Stomach smooth muscle (tissue), 2 donors: ENCODE measurements around the gene CPM.

ENCODE experiments used
- H3K27ac ChIP-seq: one replicate; pipeline ENCODE4 v1.7.0; 2013; ENCODE audit warnings: mild to moderate bottlenecking, low read length, inconsistent platforms
- H3K27me3 ChIP-seq, 2 donors: one replicate each; pipeline ENCODE4 v1.7.0; 2013; ENCODE audit warnings: low read length in 2 of 2; ENCODE audit not compliant: insufficient read depth in 2 of 2, control insufficient read depth in 1 of 2
- H3K36me3 ChIP-seq, 2 donors: one replicate each; pipeline ENCODE4 v1.7.0; 2013; ENCODE audit warnings: low read length in 2 of 2; ENCODE audit not compliant: control insufficient read depth in 2 of 2, insufficient read depth in 2 of 2
- H3K4me1 ChIP-seq: one replicate; pipeline ENCODE4 v1.7.0; 2013; ENCODE audit warnings: low read length; ENCODE audit not compliant: control insufficient read depth, insufficient read depth
- H3K4me3 ChIP-seq, 2 donors: one replicate each; pipeline ENCODE4 v1.7.0; 2013; ENCODE audit warnings: low read length in 2 of 2
- H3K9ac ChIP-seq, 2 donors: one replicate each; pipeline ENCODE4 v1.7.0; 2013; ENCODE audit warnings: low read length in 2 of 2, mild to moderate bottlenecking in 1 of 2
- H3K9me3 ChIP-seq, 2 donors: one replicate each; pipeline ENCODE4 v1.7.0; 2013; ENCODE audit warnings: low read length in 2 of 2; ENCODE audit not compliant: control insufficient read depth in 2 of 2
- donor health status: healthy.
- donor health status: Pancreatic carcinoma.

CPM gene

GRCh38 chr12:68954811-68955210, 21.8 kb upstream of the CPM start:
- H3K9me3 ChIP-seq: no peaks in the 10 kb centered on the region
- H3K27me3 ChIP-seq: no peaks in the 10 kb centered on the region
- no peaks in the 10 kb centered on the region for H3K36me3 ChIP-seq
- H3K9ac ChIP-seq: no peak overlapping the region
- no peak overlapping the region for H3K4me3 ChIP-seq
- no peak overlapping the region for H3K27ac ChIP-seq
- H3K4me1 ChIP-seq: no peaks in the 10 kb centered on the region

- no peaks in the 10 kb centered on the region for H3K9me3 ChIP-seq
Observed at GRCh38 chr12:68953536-68953935, 20.6 kb upstream of the CPM start.

GRCh38 chr12:68951652-68952051, 18.7 kb upstream of the CPM start:
- Histone ChIP-seq H3K27ac (no peak overlapping the region), H3K9ac (no peak overlapping the region), H3K4me1 (no peaks in the 10 kb centered on the region), H3K4me3 (no peak overlapping the region), H3K27me3 (no peaks in the 10 kb centered on the region), H3K36me3 (no peaks in the 10 kb centered on the region), H3K9me3 (no peaks in the 10 kb centered on the region)

More at GRCh38 chr12:68953536-68953935, 20.6 kb upstream of the CPM start:
- H3K4me3 ChIP-seq: no peak overlapping the region
- H3K27ac ChIP-seq: no peak overlapping the region
- H3K4me1 ChIP-seq: no peaks in the 10 kb centered on the region
- no peaks in the 10 kb centered on the region for H3K36me3 ChIP-seq
- H3K27me3 ChIP-seq: no peaks in the 10 kb centered on the region
- H3K9ac ChIP-seq: no peak overlapping the region

GRCh38 chr12:68950511-68950910, 17.5 kb upstream of the CPM start:
- Histone ChIP-seq H3K9ac (no peak overlapping the region), H3K27ac (no peak overlapping the region), H3K4me3 (no peak overlapping the region), H3K9me3 (no peaks in the 10 kb centered on the region), H3K4me1 (no peaks in the 10 kb centered on the region), H3K27me3 (no peaks in the 10 kb centered on the region), H3K36me3 (no peaks in the 10 kb centered on the region)

- no peak overlapping the region for H3K27ac ChIP-seq
- no peaks in the 10 kb centered on the region for H3K36me3 ChIP-seq
- H3K27me3 ChIP-seq: no peaks in the 10 kb centered on the region
- no peak overlapping the region for H3K4me3 ChIP-seq
- no peaks in the 10 kb centered on the region for H3K9me3 ChIP-seq
- H3K4me1 ChIP-seq: no peaks in the 10 kb centered on the region
- H3K9ac ChIP-seq: no peak overlapping the region
Observed at GRCh38 chr12:68945255-68945654, 12.3 kb upstream of the CPM start.

GRCh38 chr12:68944296-68945076, 11.5 kb upstream of the CPM start:
- no peaks in the 10 kb centered on the region for H3K36me3 ChIP-seq
- H3K9ac ChIP-seq: no peak overlapping the region
- no peaks in the 10 kb centered on the region for H3K9me3 ChIP-seq
- H3K27me3 ChIP-seq: no peaks in the 10 kb centered on the region
- no peaks in the 10 kb centered on the region for H3K4me1 ChIP-seq
- H3K4me3 ChIP-seq: no peak overlapping the region
- no peak overlapping the region for H3K27ac ChIP-seq

GRCh38 chr12:68943848-68944247, 10.9 kb upstream of the CPM start:
- Histone ChIP-seq H3K4me3 (no peak overlapping the region), H3K9ac (no peak overlapping the region), H3K27ac (no peak overlapping the region), H3K27me3 (no peaks in the 10 kb centered on the region), H3K4me1 (no peaks in the 10 kb centered on the region), H3K9me3 (no peaks in the 10 kb centered on the region), H3K36me3 (no peaks in the 10 kb centered on the region)

GRCh38 chr12:68940731-68941130, 7.8 kb upstream of the CPM start:
- Histone ChIP-seq H3K4me3 (no peak overlapping the region), H3K9ac (no peak overlapping the region), H3K27me3 (no peaks in the 10 kb centered on the region), H3K4me1 (no peaks in the 10 kb centered on the region), H3K9me3 (no peaks in the 10 kb centered on the region), H3K27ac (no peak overlapping the region), H3K36me3 (no peaks in the 10 kb centered on the region)

GRCh38 chr12:68939505-68939904, 6.5 kb upstream of the CPM start:
- no peak overlapping the region for H3K9ac ChIP-seq
- no peak overlapping the region for H3K27ac ChIP-seq
- H3K4me3 ChIP-seq: no peak overlapping the region
- H3K9me3 ChIP-seq: no peaks in the 10 kb centered on the region
- no peaks in the 10 kb centered on the region for H3K36me3 ChIP-seq
- H3K4me1 ChIP-seq: no peaks in the 10 kb centered on the region
- H3K27me3 ChIP-seq: no peaks in the 10 kb centered on the region

GRCh38 chr12:68934392-68934791, 1.4 kb upstream of the CPM start:
- Histone ChIP-seq H3K9ac (no peak overlapping the region), H3K36me3 (no peaks in the 10 kb centered on the region), H3K4me1 (peaks cover 11% of the 10 kb centered on the region), H3K4me3 (no peak overlapping the region), H3K27me3 (peaks cover 2 to 8% of the 10 kb centered on the region in 2 donors), H3K27ac (no peak overlapping the region), H3K9me3 (no peaks in the 10 kb centered on the region)

- H3K36me3 ChIP-seq: no peaks in the 10 kb centered on the region
- peaks cover 11% of the 10 kb centered on the region for H3K4me1 ChIP-seq
- peak overlapping the region; percentile 62 to 80 for H3K4me3 ChIP-seq
- H3K27me3 ChIP-seq: peaks cover 2 to 8% of the 10 kb centered on the region in 2 donors
- peak overlapping the region; percentile 46 to 47 for H3K9ac ChIP-seq
- H3K27ac ChIP-seq: no peak overlapping the region
- no peaks in the 10 kb centered on the region for H3K9me3 ChIP-seq
Observed at GRCh38 chr12:68932128-68932960, 627 bp downstream of the CPM start.
